AG04450 (cell line): ENCODE data around the gene CYB5A. TPM values are rescaled to one million over a fixed set of nuclear protein-coding genes. Genes with fewer than 3 reads are reported as not detected.

Experiments used
- CTCF ChIA-PET: fragments of 300-600, 350-600 bp; formaldehyde crosslinking; extraction: SDS; loops from one replicate; lab custom pipeline; 2022; ENCODE audit warnings: antibody characterized with exemption, inconsistent platforms; lab: Charles Lee
- POLR2A ChIA-PET: fragments of 350-600 bp; formaldehyde crosslinking; extraction: SDS; loops from one replicate; lab custom pipeline; 2021; ENCODE audit warnings: antibody characterized with exemption, inconsistent platforms; lab: Yijun Ruan, JAX
- DNase-seq: peaks from one replicate; pipeline ENCODE4 v3.0.0-alpha.2; 2011; ENCODE audit warnings: low read depth, low spot score
- H3K27ac ChIP-seq: one replicate; pipeline ENCODE4 v1.5.1; 2012; ENCODE audit warnings: low read depth, low read length, control low read depth
- H3K27me3 ChIP-seq: one replicate; pipeline ENCODE4 v1.6.0; 2012; ENCODE audit warnings: low read length; ENCODE audit not compliant: control insufficient read depth, insufficient read depth
- H3K4me3 ChIP-seq: 2 replicates; pipeline ENCODE4 v1.5.1; 2011; ENCODE audit warnings: mild to moderate bottlenecking, low read depth, low read length, control low read depth
- H3K9me3 ChIP-seq: 2 replicates; pipeline ENCODE4 v1.5.1; 2012; ENCODE audit warnings: low read length; ENCODE audit not compliant: control insufficient read depth, insufficient read depth
- CTCF ChIP-seq: IDR thresholded peaks from 2 replicates; pipeline ENCODE4 v1.5.1; 2011; ENCODE audit warnings: low read depth, low read length, control low read depth, inconsistent platforms
- polyA plus RNA-seq: library from polyadenylated mRNA; depleted of rRNA; stranded (reverse); fragments of >200 nt; gene quantifications from 2 replicates; pipeline ENCODE4 v1.2.3, GENCODE V29; 2011

The CYB5A gene
- polyA plus RNA-seq, 1 experiment: 95.2 TPM

- ChIA-PET POLR2A (no interaction called here), CTCF (no interaction called here)
- Histone ChIP-seq H3K27ac (no peak overlapping the region), H3K4me3 (peak overlapping the region; percentile 97), H3K27me3 (no peaks in the 10 kb centered on the region), H3K9me3 (peaks cover 5% of the 10 kb centered on the region; the same call in 1 of the 2 replicates)
- DNase-seq: no peak
- no peak for TF ChIP-seq CTCF
These were observed 830 bp downstream of the CYB5A start for GRCh38 chr18:74290794-74291471.

- DNase-seq: no peak
- Histone ChIP-seq H3K4me3 (no peak overlapping the region), H3K9me3 (peaks cover 5% of the 10 kb centered on the region; the same call in 1 of the 2 replicates), H3K27me3 (no peaks in the 10 kb centered on the region), H3K27ac (no peak overlapping the region)
- TF ChIP-seq CTCF: no peak
- ChIA-PET CTCF (interaction anchor here (0.6 to 1.6 kb wide), 3 partner anchors 20 to 57 kb away, joined by 3 to 4 read pairs (median 3); no protein-coding TSS in a partner anchor), POLR2A (no interaction called here)
These were observed 1.7 kb downstream of the CYB5A start for GRCh38 chr18:74290021-74290420.

- peak overlapping the region; percentile 39 for H3K27ac ChIP-seq
- H3K27me3 ChIP-seq: no peaks in the 10 kb centered on the region
- ChIA-PET POLR2A (no interaction called here), CTCF (interaction anchor here (1.6 kb wide), 2 partner anchors 21 to 53 kb away, joined by 3 to 4 read pairs; no protein-coding TSS in a partner anchor)
- DNase-seq: no peak
- peaks cover 5% of the 10 kb centered on the region; the same call in 1 of the 2 replicates for H3K9me3 ChIP-seq
- no peak for TF ChIP-seq CTCF
- no peak overlapping the region for H3K4me3 ChIP-seq
These were observed 2.6 kb downstream of the CYB5A start for GRCh38 chr18:74289137-74289536.

GRCh38 chr18:74288730-74289129, 3.0 kb downstream of the CYB5A start:
- H3K27ac ChIP-seq: peak overlapping the region; percentile 39
- ChIA-PET POLR2A (no interaction called here), CTCF (interaction anchor here (1.6 kb wide), 2 partner anchors 21 to 54 kb away, joined by 3 to 4 read pairs; no protein-coding TSS in a partner anchor)
- no peak overlapping the region for H3K4me3 ChIP-seq
- no peak for TF ChIP-seq CTCF
- no peaks in the 10 kb centered on the region for H3K27me3 ChIP-seq
- DNase-seq: no peak
- H3K9me3 ChIP-seq: peaks cover 5% of the 10 kb centered on the region; the same call in 1 of the 2 replicates

GRCh38 chr18:74288041-74288440, 3.7 kb downstream of the CYB5A start:
- no peak for DNase-seq
- Histone ChIP-seq H3K9me3 (peaks cover 5% of the 10 kb centered on the region; the same call in 1 of the 2 replicates), H3K4me3 (no peak overlapping the region), H3K27ac (no peak overlapping the region), H3K27me3 (no peaks in the 10 kb centered on the region)
- POLR2A ChIA-PET: no interaction called here
- CTCF ChIA-PET: no interaction called here
- TF ChIP-seq CTCF: no peak
